GM10248 (cell line): Measurements from ENCODE around the gene OTOP3.

Source experiments
- CTCF ChIA-PET: fragments of 300-600 bp; sonication (Branson Sonifier 250); formaldehyde crosslinking; extraction: SDS; loops from one replicate; lab custom pipeline; 2021; ENCODE audit warnings: antibody characterized with exemption; lab: Yijun Ruan, JAX
- POLR2A ChIA-PET: fragments of 350-650 bp; sonication (Branson Sonifier 250); formaldehyde crosslinking; extraction: SDS; loops from one replicate; lab custom pipeline; 2020; ENCODE audit warnings: antibody characterized with exemption; lab: Yijun Ruan, JAX
- DNase-seq: peaks from one replicate; pipeline ENCODE4 v3.0.0; 2012; ENCODE audit errors: extremely low spot score
- CTCF ChIP-seq: IDR thresholded peaks from 2 replicates; pipeline ENCODE4 v1.5.1; 2012; ENCODE audit warnings: mild to moderate bottlenecking, low read depth; ENCODE audit errors: extremely low read depth, missing control alignments, control extremely low read depth

Gene OTOP3

GRCh38 chr17:74893936-74894671 is 41.6 kb upstream of the OTOP3 start:
- ChIA-PET POLR2A (no interaction called here), CTCF (interaction anchor here (1.5 kb wide), 1 partner anchor 18 kb away, joined by 3 read pairs; no protein-coding TSS in a partner anchor)
- DNase-seq = no peak
- no peak for TF ChIP-seq CTCF

- POLR2A ChIA-PET = no interaction called here
- no peak for TF ChIP-seq CTCF
- CTCF ChIA-PET = interaction anchor here (1.2 to 1.5 kb wide), 3 partner anchors 25 to 57 kb away, joined by 3 to 4 read pairs (median 3); partner anchors contain the start of gene OTOP2
- no peak for DNase-seq
These were observed 37.2 kb upstream of the OTOP3 start for GRCh38 chr17:74898376-74898946.

- CTCF ChIA-PET = interaction anchor here (1.4 to 1.6 kb wide), 2 partner anchors 38 to 62 kb away, joined by 3 to 4 read pairs; no protein-coding TSS in a partner anchor
These were observed 35.5 kb upstream of the OTOP3 start for GRCh38 chr17:74900208-74900607.

GRCh38 chr17:74901353-74902135 is 34.2 kb upstream of the OTOP3 start:
- ChIA-PET CTCF (interaction anchor here (1.6 kb wide), 1 partner anchor 60 kb away, joined by 3 read pairs; no protein-coding TSS in a partner anchor), POLR2A (no interaction called here)
- DNase-seq = no peak
- no peak for TF ChIP-seq CTCF

More at GRCh38 chr17:74900208-74900607, 35.5 kb upstream of the OTOP3 start:
- no peak for TF ChIP-seq CTCF
- POLR2A ChIA-PET = no interaction called here
- no peak for DNase-seq

GRCh38 chr17:74903034-74903433 is 32.7 kb upstream of the OTOP3 start:
- no peak for TF ChIP-seq CTCF
- DNase-seq = no peak
- ChIA-PET POLR2A (no interaction called here), CTCF (interaction anchor here (1.0 to 1.1 kb wide), 2 partner anchors 21 to 35 kb away, joined by 3 read pairs; partner anchors contain the start of gene OTOP2)

- CTCF ChIA-PET = interaction anchor here (1.0 to 1.1 kb wide), 2 partner anchors 20 to 35 kb away, joined by 3 read pairs; partner anchors contain the start of gene OTOP2
- DNase-seq = no peak
- POLR2A ChIA-PET = no interaction called here
- TF ChIP-seq CTCF = no peak
These were observed 32.0 kb upstream of the OTOP3 start for GRCh38 chr17:74903671-74904070.
